Measurements from ENCODE around the gene THSD7A.

- TF ChIP-seq, protein P1, sequence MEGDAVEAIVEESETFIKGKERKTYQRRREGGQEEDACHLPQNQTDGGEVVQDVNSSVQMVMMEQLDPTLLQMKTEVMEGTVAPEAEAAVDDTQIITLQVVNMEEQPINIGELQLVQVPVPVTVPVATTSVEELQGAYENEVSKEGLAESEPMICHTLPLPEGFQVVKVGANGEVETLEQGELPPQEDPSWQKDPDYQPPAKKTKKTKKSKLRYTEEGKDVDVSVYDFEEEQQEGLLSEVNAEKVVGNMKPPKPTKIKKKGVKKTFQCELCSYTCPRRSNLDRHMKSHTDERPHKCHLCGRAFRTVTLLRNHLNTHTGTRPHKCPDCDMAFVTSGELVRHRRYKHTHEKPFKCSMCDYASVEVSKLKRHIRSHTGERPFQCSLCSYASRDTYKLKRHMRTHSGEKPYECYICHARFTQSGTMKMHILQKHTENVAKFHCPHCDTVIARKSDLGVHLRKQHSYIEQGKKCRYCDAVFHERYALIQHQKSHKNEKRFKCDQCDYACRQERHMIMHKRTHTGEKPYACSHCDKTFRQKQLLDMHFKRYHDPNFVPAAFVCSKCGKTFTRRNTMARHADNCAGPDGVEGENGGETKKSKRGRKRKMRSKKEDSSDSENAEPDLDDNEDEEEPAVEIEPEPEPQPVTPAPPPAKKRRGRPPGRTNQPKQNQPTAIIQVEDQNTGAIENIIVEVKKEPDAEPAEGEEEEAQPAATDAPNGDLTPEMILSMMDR (optimal IDR thresholded peaks at IDR 0.05 in 1 of 3, IDR thresholded peaks at IDR 0.05 in 1 of 3, conservative IDR thresholded peaks at IDR 0.05 in 1 of 3; ENCODE audit: extremely low read depth in 1 of 3, insufficient read depth in 2 of 3, low read length in 3 of 3): no peak
- TF ChIP-seq EZH2 (IDR thresholded peaks at IDR 0.05; ENCODE audit: low read length): no peak
Observed at GRCh38 chr7:11726794-11727155, 105.2 kb downstream of the THSD7A start.

Data from keratinocyte (primary cell).